Activated CD8-positive, alpha-beta memory T cell treated with anti-CD3 and anti-CD28 coated beads for 48 hours (primary cell): ENCODE results near the gene APOBEC3G.
"Not testable (repeated sequence)": the region's sequence is repeated elsewhere in the genome, so short reads cannot be mapped to it uniquely, and the experiment has no call there.

Experiments
- DNase-seq, 3 experiments: peaks; one replicate each; pipeline ENCODE4 v3.0.0-alpha.2; 2020; ENCODE audit warnings: low read depth in 2 of 3, low spot score in 2 of 3

The APOBEC3G gene

DNA sequence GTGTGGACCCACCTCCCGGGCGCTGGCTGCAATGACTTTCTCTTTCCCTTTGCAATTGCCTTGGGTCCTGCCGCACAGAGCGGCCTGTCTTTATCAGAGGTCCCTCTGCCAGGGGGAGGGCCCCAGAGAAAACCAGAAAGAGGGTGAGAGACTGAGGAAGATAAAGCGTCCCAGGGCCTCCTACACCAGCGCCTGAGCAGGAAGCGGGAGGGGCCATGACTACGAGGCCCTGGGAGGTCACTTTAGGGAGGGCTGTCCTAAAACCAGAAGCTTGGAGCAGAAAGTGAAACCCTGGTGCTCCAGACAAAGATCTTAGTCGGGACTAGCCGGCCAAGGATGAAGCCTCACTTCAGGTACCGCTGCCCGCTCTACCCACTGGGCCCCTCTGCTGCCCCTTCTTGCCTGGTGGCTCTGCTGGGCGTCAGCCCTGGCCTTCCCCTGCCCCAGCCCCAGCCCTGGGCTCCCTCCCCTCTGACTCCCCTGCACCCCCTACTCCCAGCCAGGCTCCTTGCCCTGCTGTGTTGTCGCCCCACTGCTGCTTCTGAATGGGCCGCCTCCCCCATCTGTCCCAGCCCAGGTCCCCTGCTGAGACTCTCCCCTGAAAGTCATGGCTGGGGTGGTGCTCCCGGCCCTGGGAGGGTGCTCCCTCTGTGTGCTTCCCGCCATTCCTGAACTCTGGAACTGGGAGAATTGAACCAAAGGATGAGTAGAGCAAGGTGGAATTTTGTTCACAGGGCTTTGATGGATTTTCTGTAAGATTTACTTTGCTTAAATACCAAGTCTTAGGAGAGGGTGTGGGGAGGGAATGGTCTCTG, at the start of gene APOBEC3G:
TSS of gene APOBEC3G (plus strand) at position 250 of the 815 bp plus-strand sequence. CDS start at position 337, 87 bp downstream.
- DNase-seq: not testable (repeated sequence)

- no peak for DNase-seq
Measured at GRCh38 chr22:39027717-39028116, 49.4 kb upstream of the APOBEC3G start.

GRCh38 chr22:39028281-39028680, 48.8 kb upstream of the APOBEC3G start:
- DNase-seq: no peak

DNA sequence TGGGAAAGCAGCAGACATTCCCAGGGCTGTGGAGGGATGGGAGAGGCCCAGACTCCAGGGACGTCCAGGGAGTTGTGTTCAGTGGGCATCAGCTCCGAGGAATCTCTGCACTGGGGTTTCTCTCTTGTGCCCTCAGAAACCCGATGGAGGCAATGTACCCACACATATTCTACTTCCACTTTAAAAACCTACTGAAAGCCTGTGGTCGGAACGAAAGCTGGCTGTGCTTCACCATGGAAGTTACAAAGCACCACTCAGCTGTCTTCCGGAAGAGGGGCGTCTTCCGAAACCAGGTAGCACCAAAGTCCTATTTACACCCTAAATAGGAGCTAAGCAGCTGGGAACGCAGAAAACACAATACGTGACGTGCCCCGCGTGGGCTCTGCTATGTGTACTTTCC, 47.8 kb upstream of the APOBEC3G start:
- no peak for DNase-seq

DNA sequence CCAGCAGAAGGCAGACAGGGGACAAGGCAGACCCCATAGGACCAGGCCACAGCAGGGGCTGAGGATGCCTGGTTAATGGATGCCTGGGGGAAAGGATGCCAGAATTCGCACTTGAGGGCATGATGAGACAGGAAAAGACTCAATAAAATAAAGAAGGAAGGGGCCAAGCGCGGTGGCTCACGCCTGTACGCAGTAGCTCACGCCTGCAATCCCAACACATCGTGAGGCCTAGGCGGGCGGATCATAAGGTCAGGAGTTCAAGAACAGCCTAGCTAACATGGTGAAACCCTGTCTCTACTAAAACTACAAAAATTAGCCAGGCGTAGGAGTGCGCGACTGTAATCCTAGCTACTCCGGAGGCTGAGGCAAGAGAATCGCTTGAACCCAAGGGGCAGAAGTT, 46.4 kb upstream of the APOBEC3G start:
- DNase-seq: no peak

DNA sequence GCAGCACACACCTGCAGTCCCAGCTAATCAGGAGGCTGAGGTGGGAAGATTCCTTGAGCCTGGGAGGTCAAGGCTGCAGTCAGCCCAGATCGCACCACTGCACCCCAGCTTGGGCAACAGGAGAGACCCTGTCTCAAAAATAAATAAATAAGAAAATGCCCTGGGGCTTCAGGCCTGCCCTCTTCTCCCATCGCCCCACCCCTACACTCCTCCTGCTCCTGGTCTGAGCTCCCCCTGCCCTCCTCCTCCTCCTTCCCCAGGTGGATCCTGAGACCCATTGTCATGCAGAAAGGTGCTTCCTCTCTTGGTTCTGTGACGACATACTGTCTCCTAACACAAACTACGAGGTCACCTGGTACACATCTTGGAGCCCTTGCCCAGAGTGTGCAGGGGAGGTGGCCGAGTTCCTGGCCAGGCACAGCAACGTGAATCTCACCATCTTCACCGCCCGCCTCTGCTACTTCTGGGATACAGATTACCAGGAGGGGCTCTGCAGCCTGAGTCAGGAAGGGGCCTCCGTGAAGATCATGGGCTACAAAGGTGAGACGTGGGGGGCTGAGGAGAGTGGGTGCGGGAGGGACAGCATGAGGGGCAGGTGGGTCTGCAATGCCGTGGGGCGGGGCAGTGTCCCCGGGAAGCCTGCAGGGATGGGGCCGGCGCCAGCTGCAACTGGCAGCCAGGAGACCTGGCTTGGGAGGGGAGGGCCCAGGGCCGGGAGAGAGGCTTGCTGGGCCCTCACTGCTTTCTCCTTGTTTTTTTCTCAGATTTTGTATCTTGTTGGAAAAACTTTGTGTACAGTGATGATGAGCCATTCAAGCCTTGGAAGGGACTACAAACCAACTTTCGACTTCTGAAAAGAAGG, 45.4 kb upstream of the APOBEC3G start:
- DNase-seq: not testable (repeated sequence)

DNA sequence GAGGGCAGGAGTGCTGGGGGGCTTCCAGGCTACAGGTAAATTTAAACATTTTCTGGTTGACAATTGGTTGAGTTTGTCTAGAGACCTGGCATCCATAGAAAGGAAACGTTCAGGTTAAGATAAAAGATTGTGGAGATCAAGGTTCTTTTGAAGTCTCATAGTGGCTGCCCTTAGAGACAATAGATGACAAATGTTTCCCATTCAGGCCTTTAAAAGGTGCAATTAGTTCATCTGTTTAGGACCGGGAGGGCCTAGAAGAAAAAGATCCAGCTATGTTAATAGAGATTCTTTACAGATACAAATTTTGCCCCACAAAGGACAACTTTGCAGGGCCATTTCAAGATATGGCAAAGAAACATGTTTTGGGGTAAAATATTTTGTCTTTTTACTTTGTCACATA, 40.0 kb upstream of the APOBEC3G start:
- DNase-seq: not testable (repeated sequence)

- DNase-seq: no peak
Measured at GRCh38 chr22:39039306-39040126, 37.6 kb upstream of the APOBEC3G start.

DNA sequence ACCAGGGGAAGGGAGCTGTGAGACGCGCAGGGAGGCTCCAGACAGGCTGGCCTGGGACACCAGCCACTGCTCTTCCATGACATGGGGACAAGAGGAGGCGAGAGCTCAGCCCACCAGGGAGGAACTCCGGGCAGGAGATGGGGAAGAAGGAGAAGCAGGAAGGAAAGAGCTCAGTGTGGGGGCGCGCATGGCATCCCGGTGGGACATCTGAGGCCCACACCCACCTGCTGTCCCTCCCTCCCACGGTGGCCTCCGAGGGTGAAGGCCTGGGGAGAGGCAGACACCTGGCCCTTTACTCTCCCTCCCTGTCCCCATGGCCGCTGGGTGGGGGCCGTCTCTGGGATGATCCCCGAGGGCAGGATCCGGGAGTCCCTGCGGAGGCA, 36.9 kb upstream of the APOBEC3G start:
- DNase-seq: not testable (repeated sequence)

GRCh38 chr22:39040538-39041296, 36.4 kb upstream of the APOBEC3G start, which contains the start of gene APOBEC3F:
APOBEC3F (plus strand) TSS chr22:39040864; CDS start chr22:39040961, 97 bp downstream.
- peak in 2 of 3 experiments; percentile 29 to 47 for DNase-seq

GRCh38 chr22:39041908-39042307, 35.2 kb upstream of the APOBEC3G start:
- DNase-seq: no peak

DNA sequence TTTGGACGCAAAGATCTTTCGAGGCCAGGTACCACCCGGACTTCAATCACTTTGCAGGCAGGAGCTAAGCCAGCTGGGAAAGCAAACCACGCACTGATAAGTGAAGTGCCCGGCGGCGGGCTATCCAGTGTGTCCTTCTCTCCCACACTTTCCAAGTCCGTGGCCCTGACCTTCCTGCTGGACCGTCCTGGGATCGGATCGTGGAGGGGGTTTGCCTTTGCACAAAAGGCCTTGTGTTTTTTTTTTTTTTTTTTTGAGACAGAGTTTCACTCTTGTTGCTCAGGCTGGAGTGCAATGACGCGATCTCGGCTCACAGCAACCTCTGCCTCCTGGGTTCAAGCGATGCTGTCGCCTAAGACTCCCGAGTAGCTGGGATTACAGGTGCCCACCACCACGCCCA, 34.0 kb upstream of the APOBEC3G start:
- DNase-seq: not testable (repeated sequence)

DNA sequence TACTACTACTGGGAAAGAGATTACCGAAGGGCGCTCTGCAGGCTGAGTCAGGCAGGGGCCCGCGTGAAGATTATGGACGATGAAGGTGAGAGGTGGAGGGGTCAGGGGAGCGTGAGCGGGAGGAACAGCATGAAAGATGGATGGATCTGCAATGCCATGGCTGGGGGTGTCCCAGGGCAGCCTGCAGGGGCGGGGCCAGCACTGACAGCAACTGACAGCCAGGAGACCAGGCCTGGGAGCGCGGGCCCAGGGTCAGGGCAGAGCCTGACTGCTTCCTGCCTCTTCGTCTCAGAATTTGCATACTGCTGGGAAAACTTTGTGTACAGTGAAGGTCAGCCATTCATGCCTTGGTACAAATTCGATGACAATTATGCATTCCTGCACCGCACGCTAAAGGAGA, 31.9 kb upstream of the APOBEC3G start:
- DNase-seq: not testable (repeated sequence)

- DNase-seq: not testable (repeated sequence)
Measured at GRCh38 chr22:39049486-39049885, 27.6 kb upstream of the APOBEC3G start.

DNA sequence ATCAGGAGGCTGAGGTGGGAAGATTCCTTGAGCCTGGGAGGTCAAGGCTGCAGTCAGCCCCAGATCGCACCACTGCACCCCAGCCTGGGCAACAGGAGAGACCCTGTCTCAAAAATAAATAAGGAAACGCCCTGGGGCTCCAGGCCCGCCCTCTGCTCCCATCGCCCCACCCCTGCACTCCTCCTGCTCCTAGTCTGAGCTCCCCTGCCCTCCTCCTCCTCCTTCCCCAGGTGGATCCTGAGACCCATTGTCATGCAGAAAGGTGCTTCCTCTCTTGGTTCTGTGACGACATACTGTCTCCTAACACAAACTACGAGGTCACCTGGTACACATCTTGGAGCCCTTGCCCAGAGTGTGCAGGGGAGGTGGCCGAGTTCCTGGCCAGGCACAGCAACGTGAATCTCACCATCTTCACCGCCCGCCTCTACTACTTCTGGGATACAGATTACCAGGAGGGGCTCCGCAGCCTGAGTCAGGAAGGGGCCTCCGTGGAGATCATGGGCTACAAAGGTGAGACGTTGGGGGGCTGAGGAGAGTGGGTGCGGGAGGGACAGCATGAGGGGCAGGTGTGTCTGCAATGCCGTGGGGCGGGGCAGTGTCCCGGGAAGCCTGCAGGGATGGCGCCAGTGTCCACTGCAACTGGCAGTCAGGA, 25.1 kb upstream of the APOBEC3G start:
- DNase-seq: not testable (repeated sequence)

DNA sequence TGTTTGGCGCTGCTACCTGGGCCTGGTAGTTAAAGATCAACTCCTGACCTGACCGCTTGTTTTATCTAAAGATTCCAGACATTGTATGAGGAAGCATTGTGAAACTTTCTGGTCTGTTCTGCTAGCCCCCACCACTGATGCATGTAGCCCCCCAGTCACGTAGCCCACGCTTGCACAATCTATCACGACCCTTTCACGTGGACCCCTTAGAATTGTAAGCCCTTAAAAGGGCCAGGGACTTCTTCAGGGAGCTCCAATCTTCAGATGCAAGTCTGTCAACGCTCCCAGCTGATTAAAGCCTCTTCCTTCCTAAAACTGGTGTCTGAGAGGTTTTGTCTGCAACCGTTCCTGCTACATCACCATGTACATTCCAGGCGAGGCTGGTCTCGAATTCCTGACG, 21.4 kb upstream of the APOBEC3G start:
- DNase-seq: no peak

DNA sequence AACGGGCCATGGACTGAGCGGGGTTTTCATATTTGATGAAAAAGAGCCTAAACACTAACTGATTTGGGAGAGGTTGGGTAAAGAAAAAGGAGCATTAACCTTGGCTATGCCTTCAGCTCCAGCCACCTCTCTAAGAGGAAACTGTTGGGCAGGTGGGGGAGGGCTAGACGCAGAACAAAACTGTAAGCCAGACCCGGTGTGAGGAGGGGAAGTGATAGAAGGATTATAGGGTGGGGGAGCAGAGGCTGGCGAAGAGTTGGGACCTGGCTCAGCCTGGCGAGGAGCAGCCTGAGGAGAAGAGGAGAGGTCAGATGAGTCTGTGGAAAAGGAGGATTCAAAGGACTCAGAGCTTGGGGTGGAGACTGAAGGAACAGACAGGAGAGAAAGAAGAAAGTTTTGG, 15.8 kb upstream of the APOBEC3G start:
- not testable (repeated sequence) for DNase-seq

- DNase-seq: not testable (repeated sequence)
Measured at GRCh38 chr22:39061951-39062350, 15.1 kb upstream of the APOBEC3G start.

GRCh38 chr22:39063904-39064303, 13.2 kb upstream of the APOBEC3G start:
- DNase-seq: not testable (repeated sequence)
